ENCODE data around the gene PMPCB.

Gene PMPCB

GRCh38 chr7:103349805-103350204 lies 52.6 kb downstream of the PMPCB start:
- H3K4me3 ChIP-seq (ENCODE audit: low read length) = no peak overlapping the region
- TF ChIP-seq CTCF (conservative IDR thresholded peaks at IDR 0.05; ENCODE audit: low read depth, low read length) = no peak
- no peak for DNase-seq (ENCODE audit: low read depth)

Measured in retinal pigment epithelial cell (primary cell).